Tongue (tissue), 2 donors: ENCODE measurements around the gene SPATA45. TPM values are rescaled to one million over a fixed set of nuclear protein-coding genes. Genes with fewer than 3 reads are reported as not detected.

ENCODE experiments used
- small RNA-seq: library from RNA; depleted of rRNA; stranded (forward); fragments of <200 nt; gene quantifications from one replicate; pipeline ENCODE3, GENCODE V24; 2014; ENCODE audit warnings: low replicate concordance
- total RNA-seq: library from RNA; depleted of rRNA; stranded (reverse); fragments of >200 nt; gene quantifications from one replicate; pipeline ENCODE4 v1.2.3, GENCODE V29; 2014

The SPATA45 gene
- total RNA-seq, 1 donor from 2014 or later, result not detected

Small RNA genes within 50 kb of the gene (small RNA-seq; reads per million reads assigned to genes)
- gene AC104333.1 (not detected), gene AC104333.2 (not detected)

Other genes starting within 250 kb of the SPATA45 start
- gene ATF3, start 238.9 kb downstream of the SPATA45 start, total RNA-seq, result 24.7 TPM
- gene BATF3, start 147.8 kb downstream of the SPATA45 start, total RNA-seq, result 3.0 TPM
- gene NSL1, start 55.9 kb downstream of the SPATA45 start, total RNA-seq, result 51.7 TPM
- gene TATDN3, start 55.8 kb downstream of the SPATA45 start, total RNA-seq, result 19.7 TPM
- gene FLVCR1, start 10.6 kb upstream of the SPATA45 start, total RNA-seq, result 12.3 TPM
- 17.3 TPM for gene VASH2, start 102.9 kb upstream of the SPATA45 start, total RNA-seq
- gene ANGEL2, start 168.2 kb upstream of the SPATA45 start, total RNA-seq, result 47.0 TPM
- gene RPS6KC1, start 203.6 kb upstream of the SPATA45 start, total RNA-seq, result 50.5 TPM